ENCODE results near the gene RPL36A. TPM values are rescaled to one million over a fixed set of nuclear protein-coding genes. Genes with fewer than 3 reads are reported as not detected.

The RPL36A gene
- total and polyA plus RNA-seq, 9 of the 15 experiments (the other 6 are each of a cell fraction or from before 2014, with no cell fraction given): 412 to 4,539 (median 3,209) TPM

DNA sequence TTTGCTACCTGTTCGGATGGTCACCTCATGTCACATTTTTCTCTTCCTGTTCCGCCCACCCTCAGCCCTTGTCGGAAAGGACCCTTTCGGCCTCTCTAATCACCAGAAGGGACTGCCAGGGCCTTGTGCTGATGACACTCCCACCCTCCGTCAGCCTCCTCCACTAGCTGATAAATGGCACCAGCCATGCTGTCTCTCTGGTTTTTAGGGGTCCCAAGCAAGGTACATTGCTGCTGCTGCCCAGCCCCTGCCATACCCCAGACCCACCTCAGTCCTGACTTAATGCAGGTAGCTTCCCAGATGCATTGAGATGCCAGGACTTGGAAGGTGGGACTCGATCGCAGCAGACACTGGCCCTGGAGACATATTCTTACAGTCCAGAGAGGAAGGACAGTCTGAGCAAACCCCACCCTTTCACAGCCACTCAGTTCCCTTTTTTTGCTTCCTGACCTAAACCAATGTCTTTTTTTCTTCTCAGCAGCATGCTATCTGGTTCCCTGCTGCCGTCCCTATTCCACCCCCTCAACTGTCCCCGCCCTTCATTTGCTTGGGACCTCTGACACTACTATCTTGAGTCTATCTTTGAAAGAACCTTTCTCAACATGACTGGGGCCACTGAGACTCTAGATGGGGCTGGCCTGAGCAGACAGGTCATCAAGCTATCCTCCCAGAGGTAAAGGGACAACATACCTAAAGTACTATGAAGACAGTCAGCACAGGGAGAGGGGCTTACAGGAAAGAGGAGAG is 4.8 kb upstream of the RPL36A start, which contains the start of gene BTK (continued):
- TF ChIP-seq ZFP1 (CRISPR knock-in tag; IDR thresholded peaks at IDR 0.05) (no peak), FOXA1 (IDR thresholded peaks at IDR 0.05; ENCODE audit: borderline replicate concordance) (no peak), CBX3 (IDR thresholded peaks at IDR 0.05; ENCODE audit: borderline replicate concordance in 1 of 2, low read length in 2 of 2) (no peak), NCOR1 (IDR thresholded peaks at IDR 0.05) (peak; percentile 66), HOXB6 (CRISPR knock-in tag; IDR thresholded peaks at IDR 0.05; ENCODE audit: borderline replicate concordance) (no peak), PYGO2 (tag; IDR thresholded peaks at IDR 0.05) (no peak), FOS (IDR thresholded peaks at IDR 0.05; ENCODE audit: extremely low read depth, insufficient read length) (no peak), RB1 (IDR thresholded peaks at IDR 0.05; ENCODE audit: low read depth) (no peak), HMBOX1 (IDR thresholded peaks at IDR 0.05) (peak; percentile 29; the same call in 1 of the 2 replicates), CAMTA2 (CRISPR knock-in tag; conservative IDR thresholded peaks at IDR 0.05) (no peak), ZFPM2 (CRISPR knock-in tag; IDR thresholded peaks at IDR 0.05) (no peak), NFRKB (IDR thresholded peaks at IDR 0.05; ENCODE audit: low read depth) (peak; percentile 69; the same call in 1 of the 2 replicates), MAX (CRISPR knock-in tag; IDR thresholded peaks at IDR 0.05) (0 out of 2 replicates have a peak, but pooled peaks have one; percentile 8), RCOR1 (IDR thresholded peaks at IDR 0.05; ENCODE audit: borderline replicate concordance in 1 of 2, low read depth in 2 of 2, low read length in 2 of 2) (peak in 1 of 2 experiments; percentile 32; a peak in 1 of 4 replicates), BCL6 (CRISPR knock-in tag; IDR thresholded peaks at IDR 0.05) (no peak), ZNF23 (CRISPR knock-in tag; IDR thresholded peaks at IDR 0.05) (no peak), TSC22D4 (tag; IDR thresholded peaks at IDR 0.05) (no peak), JUND (IDR thresholded peaks at IDR 0.05; ENCODE audit: borderline replicate concordance, low read depth, low read length) (0 out of 2 replicates have a peak, but pooled peaks have one; percentile 21), JUND (tag; IDR thresholded peaks at IDR 0.05; ENCODE audit: borderline replicate concordance, low read depth, low read length) (peak; percentile 11; the same call in 1 of the 3 replicates), POLR2H (tag; IDR thresholded peaks at IDR 0.05; ENCODE audit: low read depth) (peak; percentile 43; the same call in 1 of the 2 replicates), MAFK (IDR thresholded peaks at IDR 0.05; ENCODE audit: low read length) (no peak), SMAD4 (CRISPR knock-in tag; conservative IDR thresholded peaks at IDR 0.05) (no peak), OTX1 (CRISPR knock-in tag; IDR thresholded peaks at IDR 0.05) (no peak), PTRF (tag; IDR thresholded peaks at IDR 0.05) (no peak)
- TF ChIP-seq, protein P1, sequence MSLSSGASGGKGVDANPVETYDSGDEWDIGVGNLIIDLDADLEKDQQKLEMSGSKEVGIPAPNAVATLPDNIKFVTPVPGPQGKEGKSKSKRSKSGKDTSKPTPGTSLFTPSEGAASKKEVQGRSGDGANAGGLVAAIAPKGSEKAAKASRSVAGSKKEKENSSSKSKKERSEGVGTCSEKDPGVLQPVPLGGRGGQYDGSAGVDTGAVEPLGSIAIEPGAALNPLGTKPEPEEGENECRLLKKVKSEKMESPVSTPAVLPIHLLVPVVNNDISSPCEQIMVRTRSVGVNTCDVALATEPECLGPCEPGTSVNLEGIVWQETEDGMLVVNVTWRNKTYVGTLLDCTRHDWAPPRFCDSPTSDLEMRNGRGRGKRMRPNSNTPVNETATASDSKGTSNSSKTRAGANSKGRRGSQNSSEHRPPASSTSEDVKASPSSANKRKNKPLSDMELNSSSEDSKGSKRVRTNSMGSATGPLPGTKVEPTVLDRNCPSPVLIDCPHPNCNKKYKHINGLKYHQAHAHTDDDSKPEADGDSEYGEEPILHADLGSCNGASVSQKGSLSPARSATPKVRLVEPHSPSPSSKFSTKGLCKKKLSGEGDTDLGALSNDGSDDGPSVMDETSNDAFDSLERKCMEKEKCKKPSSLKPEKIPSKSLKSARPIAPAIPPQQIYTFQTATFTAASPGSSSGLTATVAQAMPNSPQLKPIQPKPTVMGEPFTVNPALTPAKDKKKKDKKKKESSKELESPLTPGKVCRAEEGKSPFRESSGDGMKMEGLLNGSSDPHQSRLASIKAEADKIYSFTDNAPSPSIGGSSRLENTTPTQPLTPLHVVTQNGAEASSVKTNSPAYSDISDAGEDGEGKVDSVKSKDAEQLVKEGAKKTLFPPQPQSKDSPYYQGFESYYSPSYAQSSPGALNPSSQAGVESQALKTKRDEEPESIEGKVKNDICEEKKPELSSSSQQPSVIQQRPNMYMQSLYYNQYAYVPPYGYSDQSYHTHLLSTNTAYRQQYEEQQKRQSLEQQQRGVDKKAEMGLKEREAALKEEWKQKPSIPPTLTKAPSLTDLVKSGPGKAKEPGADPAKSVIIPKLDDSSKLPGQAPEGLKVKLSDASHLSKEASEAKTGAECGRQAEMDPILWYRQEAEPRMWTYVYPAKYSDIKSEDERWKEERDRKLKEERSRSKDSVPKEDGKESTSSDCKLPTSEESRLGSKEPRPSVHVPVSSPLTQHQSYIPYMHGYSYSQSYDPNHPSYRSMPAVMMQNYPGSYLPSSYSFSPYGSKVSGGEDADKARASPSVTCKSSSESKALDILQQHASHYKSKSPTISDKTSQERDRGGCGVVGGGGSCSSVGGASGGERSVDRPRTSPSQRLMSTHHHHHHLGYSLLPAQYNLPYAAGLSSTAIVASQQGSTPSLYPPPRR (CRISPR knock-in tag; IDR thresholded peaks at IDR 0.05; ENCODE audit: borderline replicate concordance): no peak

All from K562 (cell line).